GM12892 (cell line): ENCODE measurements around the gene FGF11.

ENCODE experiments used
- POLR2A ChIP-seq: IDR thresholded peaks from 2 replicates; pipeline ENCODE4 v1.6.1; 2011; ENCODE audit warnings: low read depth, low read length, control low read depth
- TAF1 ChIP-seq: IDR thresholded peaks from 2 replicates; pipeline ENCODE4 v1.6.1; 2011; ENCODE audit warnings: low read depth, mild to moderate bottlenecking, control low read depth, low read length, borderline replicate concordance

DNA sequence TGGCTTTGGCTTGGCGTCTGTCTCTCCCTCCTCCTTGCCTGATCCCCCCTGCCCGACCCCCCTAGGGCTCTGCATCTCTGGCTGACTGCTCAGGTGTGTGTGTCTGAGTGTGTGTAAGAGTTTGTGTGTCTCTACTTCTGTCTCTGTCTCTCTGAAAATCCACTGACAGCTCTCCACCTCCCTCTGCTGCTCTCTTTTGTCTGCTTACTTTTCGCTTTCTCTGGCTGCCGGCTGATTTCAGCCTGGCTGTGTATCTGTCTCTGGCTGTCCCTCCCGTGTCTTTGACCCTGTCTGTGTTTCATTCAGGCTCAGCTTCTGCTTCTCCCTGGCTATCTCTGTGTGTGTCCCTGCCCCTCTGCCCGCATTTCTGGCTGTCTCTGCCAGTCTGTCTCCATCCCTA, 23.0 kb upstream of the FGF11 start:
- no peak for TF ChIP-seq POLR2A
- no peak for TF ChIP-seq TAF1
